IgD-negative memory B cell (primary cell): ENCODE data around the gene TMEM141. TPM values are rescaled to one million over a fixed set of nuclear protein-coding genes. Genes with fewer than 3 reads are reported as not detected.
"Not testable (repeated sequence)": the region's sequence is repeated elsewhere in the genome, so short reads cannot be mapped to it uniquely, and the experiment has no call there.

Source experiments
- H3K27ac Mint-ChIP-seq, 3 donors: one replicate each; pipeline ENCODE4 v1.8.0; 2020 to 2022; ENCODE audit warnings: mild to moderate bottlenecking in 3 of 3, mixed read lengths in 3 of 3, moderate library complexity in 1 of 3
- H3K27me3 Mint-ChIP-seq: one replicate; pipeline ENCODE4 v1.8.0; 2021; ENCODE audit warnings: mixed read lengths
- H3K36me3 Mint-ChIP-seq: one replicate; pipeline ENCODE4 v1.8.0; 2020; ENCODE audit warnings: mild to moderate bottlenecking, mixed read lengths
- H3K4me1 Mint-ChIP-seq, 3 donors: one replicate each; pipeline ENCODE4 v1.8.0; 2020 to 2022; ENCODE audit warnings: mixed read lengths in 3 of 3, mild to moderate bottlenecking in 1 of 3
- H3K4me3 Mint-ChIP-seq, 4 donors: one replicate each; pipeline ENCODE4 v1.8.0; 2020 to 2022; ENCODE audit warnings: mild to moderate bottlenecking in 4 of 4, mixed read lengths in 4 of 4, moderate library complexity in 3 of 4
- H3K9me3 Mint-ChIP-seq, 3 donors: one replicate each; pipeline ENCODE4 v1.8.0; 2020 to 2021; ENCODE audit warnings: mixed read lengths in 3 of 3, mild to moderate bottlenecking in 1 of 3
- polyA plus RNA-seq: library from polyadenylated mRNA; unstranded; fragments of 300-500 nt; fragmentation: Illumina TruSeq; gene quantifications from one replicate; pipeline ENCODE4 v1.2.3, GENCODE V29; 2021

The TMEM141 gene
- polyA plus RNA-seq, 1 donor from 2014 or later = 45.9 TPM

GRCh38 chr9:136750526-136750925 lies 40.6 kb upstream of the TMEM141 start:
- Mint-ChIP-seq H3K27me3 (no peaks in the 10 kb centered on the region), H3K4me3 (peak overlapping the region in 3 of 4 donors; percentile 38 to 88 (median 83)), H3K4me1 (peaks cover 21 to 38% (median 27%) of the 10 kb centered on the region in 3 donors), H3K9me3 (peaks cover 2 to 14% (median 10%) of the 10 kb centered on the region in 3 donors), H3K36me3 (peaks cover 5% of the 10 kb centered on the region), H3K27ac (peak overlapping the region; percentile 93 to 96 (median 96))

GRCh38 chr9:136751244-136751643 lies 39.9 kb upstream of the TMEM141 start:
- Mint-ChIP-seq H3K27me3 (no peaks in the 10 kb centered on the region), H3K27ac (peak overlapping the region; percentile 53 to 78 (median 62)), H3K4me1 (peaks cover 19 to 41% (median 27%) of the 10 kb centered on the region in 3 donors), H3K9me3 (peaks cover 4 to 14% (median 10%) of the 10 kb centered on the region in 3 donors), H3K4me3 (peak overlapping the region in 1 of 4 donors; percentile 17), H3K36me3 (peaks cover 6% of the 10 kb centered on the region)

- Mint-ChIP-seq H3K4me3 (peak overlapping the region in 1 of 4 donors; percentile 5), H3K27ac (peak overlapping the region in 2 of 3 donors; percentile 32 to 62), H3K36me3 (peaks cover 6% of the 10 kb centered on the region), H3K27me3 (no peaks in the 10 kb centered on the region), H3K4me1 (peaks cover 17 to 44% (median 27%) of the 10 kb centered on the region in 3 donors), H3K9me3 (peaks cover 5 to 14% (median 10%) of the 10 kb centered on the region in 3 donors)
These were observed 39.3 kb upstream of the TMEM141 start for GRCh38 chr9:136751814-136752213.

GRCh38 chr9:136753371-136754058 lies 37.6 kb upstream of the TMEM141 start:
- peak overlapping the region in 2 of 3 donors; percentile 68 to 76 for H3K27ac Mint-ChIP-seq
- peak overlapping the region in 1 of 4 donors; percentile 37 for H3K4me3 Mint-ChIP-seq
- H3K9me3 Mint-ChIP-seq = peaks cover 5 to 14% (median 10%) of the 10 kb centered on the region in 3 donors
- peaks cover 15 to 39% (median 25%) of the 10 kb centered on the region in 3 donors for H3K4me1 Mint-ChIP-seq
- peaks cover 6% of the 10 kb centered on the region for H3K36me3 Mint-ChIP-seq
- H3K27me3 Mint-ChIP-seq = no peaks in the 10 kb centered on the region

- Mint-ChIP-seq H3K27me3 (no peaks in the 10 kb centered on the region), H3K4me1 (peaks cover 14 to 37% (median 22%) of the 10 kb centered on the region in 3 donors), H3K9me3 (peaks cover 5 to 14% (median 10%) of the 10 kb centered on the region in 3 donors), H3K4me3 (peak overlapping the region in 2 of 4 donors; percentile 57 to 72), H3K36me3 (peaks cover 6% of the 10 kb centered on the region), H3K27ac (peak overlapping the region in 1 of 3 donors; percentile 68)
These were observed 37.0 kb upstream of the TMEM141 start for GRCh38 chr9:136754059-136754572.

- H3K27me3 Mint-ChIP-seq = no peaks in the 10 kb centered on the region
- H3K4me3 Mint-ChIP-seq = peak overlapping the region in 2 of 4 donors; percentile 57 to 74
- H3K9me3 Mint-ChIP-seq = peaks cover 5 to 14% (median 10%) of the 10 kb centered on the region in 3 donors
- peak overlapping the region in 1 of 3 donors; percentile 68 for H3K27ac Mint-ChIP-seq
- H3K4me1 Mint-ChIP-seq = peaks cover 9 to 33% (median 16%) of the 10 kb centered on the region in 3 donors
- H3K36me3 Mint-ChIP-seq = peaks cover 6% of the 10 kb centered on the region
These were observed 36.4 kb upstream of the TMEM141 start for GRCh38 chr9:136754626-136755301.

- H3K4me1 Mint-ChIP-seq = peaks cover 9 to 30% (median 9%) of the 10 kb centered on the region in 3 donors
- peaks cover 5 to 14% (median 10%) of the 10 kb centered on the region in 3 donors for H3K9me3 Mint-ChIP-seq
- not testable (repeated sequence) for H3K36me3 Mint-ChIP-seq, H3K27me3 Mint-ChIP-seq
- peak overlapping the region in 1 of 3 donors; percentile 56 for H3K27ac Mint-ChIP-seq
- H3K4me3 Mint-ChIP-seq = peak overlapping the region in 1 of 4 donors; percentile 74
These were observed 35.6 kb upstream of the TMEM141 start for GRCh38 chr9:136755302-136756133.

- Mint-ChIP-seq H3K4me1 (peaks cover 10 to 29% (median 14%) of the 10 kb centered on the region in 3 donors), H3K36me3 (peaks cover 3% of the 10 kb centered on the region), H3K27me3 (no peaks in the 10 kb centered on the region), H3K27ac (no peak overlapping the region), H3K9me3 (peaks cover 5 to 14% (median 10%) of the 10 kb centered on the region in 3 donors), H3K4me3 (peak overlapping the region in 1 of 4 donors; percentile 97)
These were observed 35.1 kb upstream of the TMEM141 start for GRCh38 chr9:136756134-136756438.

- Mint-ChIP-seq H3K27ac (peak overlapping the region in 1 of 3 donors; percentile 78), H3K27me3 (no peaks in the 10 kb centered on the region), H3K36me3 (peaks cover 3% of the 10 kb centered on the region), H3K4me3 (peak overlapping the region in 1 of 4 donors; percentile 97), H3K9me3 (peaks cover 5 to 11% (median 8%) of the 10 kb centered on the region in 3 donors), H3K4me1 (peaks cover 11 to 28% (median 14%) of the 10 kb centered on the region in 3 donors)
These were observed 34.3 kb upstream of the TMEM141 start for GRCh38 chr9:136756836-136757235.

- peaks cover 11 to 24% (median 11%) of the 10 kb centered on the region in 3 donors for H3K4me1 Mint-ChIP-seq
- peaks cover 3% of the 10 kb centered on the region for H3K36me3 Mint-ChIP-seq
- H3K27ac Mint-ChIP-seq = peak overlapping the region in 2 of 3 donors; percentile 59 to 78
- peak overlapping the region in 2 of 4 donors; percentile 48 to 97 for H3K4me3 Mint-ChIP-seq
- peaks cover 4 to 6% (median 4%) of the 10 kb centered on the region in 3 donors for H3K9me3 Mint-ChIP-seq
- no peaks in the 10 kb centered on the region for H3K27me3 Mint-ChIP-seq
These were observed 33.8 kb upstream of the TMEM141 start for GRCh38 chr9:136757328-136757727.

- H3K36me3 Mint-ChIP-seq = peaks cover 3% of the 10 kb centered on the region
- peak overlapping the region; percentile 59 to 80 (median 78) for H3K27ac Mint-ChIP-seq
- peaks cover 2 to 3% (median 3%) of the 10 kb centered on the region in 3 donors for H3K9me3 Mint-ChIP-seq
- H3K4me3 Mint-ChIP-seq = peak overlapping the region in 3 of 4 donors; percentile 48 to 97 (median 83)
- H3K4me1 Mint-ChIP-seq = peaks cover 7 to 21% (median 11%) of the 10 kb centered on the region in 3 donors
- no peaks in the 10 kb centered on the region for H3K27me3 Mint-ChIP-seq
These were observed 33.4 kb upstream of the TMEM141 start for GRCh38 chr9:136757751-136758140.

GRCh38 chr9:136759001-136759400 lies 32.1 kb upstream of the TMEM141 start:
- H3K27me3 Mint-ChIP-seq = no peaks in the 10 kb centered on the region
- H3K36me3 Mint-ChIP-seq = peaks cover 3% of the 10 kb centered on the region
- no peak overlapping the region for H3K27ac Mint-ChIP-seq
- peaks cover 0 to 3% (median 0%) of the 10 kb centered on the region in 3 donors for H3K9me3 Mint-ChIP-seq
- peaks cover 6 to 21% (median 11%) of the 10 kb centered on the region in 3 donors for H3K4me1 Mint-ChIP-seq
- peak overlapping the region in 1 of 4 donors; percentile 97 for H3K4me3 Mint-ChIP-seq

- H3K27me3 Mint-ChIP-seq = no peaks in the 10 kb centered on the region
- H3K27ac Mint-ChIP-seq = no peak overlapping the region
- H3K9me3 Mint-ChIP-seq = peaks cover 0 to 3% (median 0%) of the 10 kb centered on the region in 3 donors
- peaks cover 3% of the 10 kb centered on the region for H3K36me3 Mint-ChIP-seq
- peak overlapping the region in 1 of 4 donors; percentile 76 for H3K4me3 Mint-ChIP-seq
- peaks cover 6 to 19% (median 10%) of the 10 kb centered on the region in 3 donors for H3K4me1 Mint-ChIP-seq
These were observed 31.5 kb upstream of the TMEM141 start for GRCh38 chr9:136759436-136760325.
